ENCODE data around the gene MYL12A. TPM values are rescaled to one million over a fixed set of nuclear protein-coding genes. Genes with fewer than 3 reads are reported as not detected.

Gene MYL12A
- total and polyA plus RNA-seq, 2 of the 13 experiments (the other 11 are each of a cell fraction or from before 2014, with no cell fraction given): 261 to 277 TPM

GRCh38 chr18:3216987-3217386 is 30.6 kb upstream of the MYL12A start:
- no peaks in the 10 kb centered on the region for H3K36me3 ChIP-seq (replicated peaks in 1 of 2; ENCODE audit: control insufficient read depth in 1 of 2, insufficient read depth in 2 of 2, low read length in 2 of 2)
- POLR2A ChIA-PET: interaction anchor here (0.7 to 3.3 kb wide), 6 partner anchors 9 to 449 kb away, joined by 3 to 28 read pairs (median 4); partner anchors contain the start of gene MYL12A
- no peak overlapping the region for H3K9ac ChIP-seq (ENCODE audit: insufficient read depth, low read depth, low read length)
- FAIRE-seq (no peak), DNase-seq (ENCODE audit: low spot score) (no peak), ATAC-seq (no peak)
- no peaks in the 10 kb centered on the region for H3K9me3 ChIP-seq (ENCODE audit: low read length)
- H3K4me3 ChIP-seq (replicated peaks in 1 of 3; ENCODE audit: insufficient read depth in 1 of 3, low read depth in 2 of 3, low read length in 3 of 3): no peak overlapping the region
- BruUV-seq (replicated peaks): no TSS peak
- H2AFZ ChIP-seq (ENCODE audit: low read length): no peak overlapping the region
- CTCF ChIA-PET (ENCODE audit: low intra/inter-chr PET ratio, low total read pairs): no interaction called here
- H3K27me3 ChIP-seq (ENCODE audit: control insufficient read depth in 1 of 2, insufficient read depth in 2 of 2, low read length in 2 of 2): no peaks in the 10 kb centered on the region
- no peaks in the 10 kb centered on the region for H3K79me2 ChIP-seq (ENCODE audit: insufficient read depth, low read length)
- WGBS (ENCODE audit: low lambda C conversion rate): 62% methylated on average over 5 of the region's 5 CpGs
- TF ChIP-seq HNF4A (CRISPR knock-in tag; IDR thresholded peaks at IDR 0.05) (peak; percentile 35), CBX5 (CRISPR knock-in tag; IDR thresholded peaks at IDR 0.05; ENCODE audit: borderline replicate concordance) (no peak)
- H3K4me1 ChIP-seq (ENCODE audit: insufficient read depth, low read length): peaks cover 60% of the 10 kb centered on the region
- in situ Hi-C loops (cut with HindIII; ENCODE audit: extremely low pct_ligation_motif_present, low pct_unique_long_range_greater_than_20kb): no loop called here
- H4K20me1 ChIP-seq (ENCODE audit: insufficient read depth, low read length): no peaks in the 10 kb centered on the region
- intact Hi-C loops (cut with micrococcal nuclease; ENCODE audit: unreplicated experiment): no loop called here
- peak overlapping the region; percentile 59; the same call in 1 of the 2 replicates for H3K4me2 ChIP-seq (ENCODE audit: low read depth, low read length)
- H3K27ac ChIP-seq (ENCODE audit: extremely low read length, insufficient read depth, low read length): peak overlapping the region; percentile 76

DNA sequence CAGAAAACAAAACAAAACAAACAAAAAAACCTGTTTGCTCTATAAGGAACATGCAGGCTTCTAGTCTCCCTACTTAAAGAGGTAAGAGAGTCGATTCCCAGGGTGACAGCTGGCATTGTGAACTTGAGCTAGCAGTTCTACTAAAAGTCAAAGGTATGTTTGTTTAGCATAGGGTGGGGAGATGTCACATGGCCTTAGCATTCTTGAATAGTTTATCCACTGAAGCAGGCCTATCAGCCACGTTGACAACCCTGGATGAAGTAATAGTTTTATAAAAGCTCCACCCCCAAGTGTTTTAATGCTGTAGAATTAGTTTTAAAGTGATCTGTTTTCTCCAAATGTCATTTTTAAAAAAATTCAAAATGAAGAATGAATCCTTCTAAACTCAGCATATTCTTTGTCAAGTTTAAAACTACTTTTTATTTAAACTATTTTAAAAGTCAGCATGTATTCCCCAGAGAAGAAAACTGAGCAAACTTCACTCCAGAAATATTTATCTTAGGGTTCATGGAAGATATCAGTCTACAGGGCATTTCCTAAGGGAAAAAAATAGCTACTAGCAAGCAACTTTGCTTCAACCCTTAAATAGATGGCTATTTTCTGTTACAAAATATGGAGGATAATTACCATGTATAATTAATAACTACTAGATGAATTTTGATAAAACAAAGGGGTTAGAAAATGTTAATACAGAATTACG is 29.5 kb upstream of the MYL12A start:
- intact Hi-C loops (cut with micrococcal nuclease; ENCODE audit: unreplicated experiment) (loop anchor here (2.0 kb wide), 1 partner anchor 15 kb away; no protein-coding TSS in a partner anchor), in situ Hi-C loops (cut with HindIII; ENCODE audit: extremely low pct_ligation_motif_present, low pct_unique_long_range_greater_than_20kb) (no loop called here)
- Histone ChIP-seq H2AFZ (ENCODE audit: low read length) (no peak overlapping the region), H3K36me3 (replicated peaks in 1 of 2; ENCODE audit: control insufficient read depth in 1 of 2, insufficient read depth in 2 of 2, low read length in 2 of 2) (no peaks in the 10 kb centered on the region), H3K9me3 (ENCODE audit: low read length) (no peaks in the 10 kb centered on the region), H3K27me3 (ENCODE audit: control insufficient read depth in 1 of 2, insufficient read depth in 2 of 2, low read length in 2 of 2) (no peaks in the 10 kb centered on the region), H3K4me2 (ENCODE audit: low read depth, low read length) (peak overlapping the region; percentile 59), H3K79me2 (ENCODE audit: insufficient read depth, low read length) (no peaks in the 10 kb centered on the region), H3K9ac (ENCODE audit: insufficient read depth, low read depth, low read length) (no peak overlapping the region), H3K27ac (ENCODE audit: extremely low read length, insufficient read depth, low read length) (peak overlapping the region; percentile 76), H3K4me3 (replicated peaks in 1 of 3; ENCODE audit: insufficient read depth in 1 of 3, low read depth in 2 of 3, low read length in 3 of 3) (peak overlapping the region in 2 of 3 experiments; percentile 19 to 20; a peak in 1 of 6 replicates), H4K20me1 (ENCODE audit: insufficient read depth, low read length) (no peaks in the 10 kb centered on the region), H3K4me1 (ENCODE audit: insufficient read depth, low read length) (peaks cover 50% of the 10 kb centered on the region)
- peak; percentile 99 for ATAC-seq
- BruUV-seq (replicated peaks): TSS peak; percentile 82
- peak; percentile 96 for FAIRE-seq
- DNase-seq (ENCODE audit: low spot score): peak; percentile 96
- CTCF ChIA-PET (ENCODE audit: low intra/inter-chr PET ratio, low total read pairs): no interaction called here
- 23% methylated on average over 3 of the region's 3 CpGs for WGBS (ENCODE audit: low lambda C conversion rate)
- POLR2A ChIA-PET: interaction anchor here (1.0 to 3.3 kb wide), 16 partner anchors 8 to 448 kb away, joined by 3 to 28 read pairs (median 4); partner anchors contain the start of gene MYL12A
- TF ChIP-seq, protein P1, sequence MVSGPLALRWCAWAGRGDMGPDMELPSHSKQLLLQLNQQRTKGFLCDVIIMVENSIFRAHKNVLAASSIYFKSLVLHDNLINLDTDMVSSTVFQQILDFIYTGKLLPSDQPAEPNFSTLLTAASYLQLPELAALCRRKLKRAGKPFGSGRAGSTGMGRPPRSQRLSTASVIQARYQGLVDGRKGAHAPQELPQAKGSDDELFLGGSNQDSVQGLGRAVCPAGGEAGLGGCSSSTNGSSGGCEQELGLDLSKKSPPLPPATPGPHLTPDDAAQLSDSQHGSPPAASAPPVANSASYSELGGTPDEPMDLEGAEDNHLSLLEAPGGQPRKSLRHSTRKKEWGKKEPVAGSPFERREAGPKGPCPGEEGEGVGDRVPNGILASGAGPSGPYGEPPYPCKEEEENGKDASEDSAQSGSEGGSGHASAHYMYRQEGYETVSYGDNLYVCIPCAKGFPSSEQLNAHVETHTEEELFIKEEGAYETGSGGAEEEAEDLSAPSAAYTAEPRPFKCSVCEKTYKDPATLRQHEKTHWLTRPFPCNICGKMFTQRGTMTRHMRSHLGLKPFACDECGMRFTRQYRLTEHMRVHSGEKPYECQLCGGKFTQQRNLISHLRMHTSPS (CRISPR knock-in tag; IDR thresholded peaks at IDR 0.05; ENCODE audit: low read depth): no peak
- TF ChIP-seq ZBTB21 (CRISPR knock-in tag; IDR thresholded peaks at IDR 0.05): no peak
- no peak for TF ChIP-seq SSRP1 (CRISPR knock-in tag; IDR thresholded peaks at IDR 0.05)
- no peak for TF ChIP-seq NFATC3 (CRISPR knock-in tag; IDR thresholded peaks at IDR 0.05)
- TF ChIP-seq ZNF10 (CRISPR knock-in tag; IDR thresholded peaks at IDR 0.05; ENCODE audit: borderline replicate concordance, low read depth): no peak
- no peak for TF ChIP-seq ZNF878 (CRISPR knock-in tag; IDR thresholded peaks at IDR 0.05)
- no peak for TF ChIP-seq ZNF598 (CRISPR knock-in tag; IDR thresholded peaks at IDR 0.05; ENCODE audit: borderline replicate concordance)
- TF ChIP-seq MBD4 (IDR thresholded peaks at IDR 0.05; ENCODE audit: borderline replicate concordance, low read length): no peak
- no peak for TF ChIP-seq ZNF839 (CRISPR knock-in tag; IDR thresholded peaks at IDR 0.05; ENCODE audit: borderline replicate concordance)
- no peak for TF ChIP-seq ZNF629 (CRISPR knock-in tag; conservative IDR thresholded peaks at IDR 0.05)
- TF ChIP-seq ZKSCAN8 (CRISPR knock-in tag; IDR thresholded peaks at IDR 0.05; ENCODE audit: borderline replicate concordance): no peak
- no peak for TF ChIP-seq ESRRA (CRISPR knock-in tag; IDR thresholded peaks at IDR 0.05; ENCODE audit: low read depth)
- TF ChIP-seq TBP (CRISPR knock-in tag; IDR thresholded peaks at IDR 0.05): no peak
- TF ChIP-seq, protein P2, sequence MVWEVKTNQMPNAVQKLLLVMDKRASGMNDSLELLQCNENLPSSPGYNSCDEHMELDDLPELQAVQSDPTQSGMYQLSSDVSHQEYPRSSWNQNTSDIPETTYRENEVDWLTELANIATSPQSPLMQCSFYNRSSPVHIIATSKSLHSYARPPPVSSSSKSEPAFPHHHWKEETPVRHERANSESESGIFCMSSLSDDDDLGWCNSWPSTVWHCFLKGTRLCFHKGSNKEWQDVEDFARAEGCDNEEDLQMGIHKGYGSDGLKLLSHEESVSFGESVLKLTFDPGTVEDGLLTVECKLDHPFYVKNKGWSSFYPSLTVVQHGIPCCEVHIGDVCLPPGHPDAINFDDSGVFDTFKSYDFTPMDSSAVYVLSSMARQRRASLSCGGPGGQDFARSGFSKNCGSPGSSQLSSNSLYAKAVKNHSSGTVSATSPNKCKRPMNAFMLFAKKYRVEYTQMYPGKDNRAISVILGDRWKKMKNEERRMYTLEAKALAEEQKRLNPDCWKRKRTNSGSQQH (CRISPR knock-in tag; IDR thresholded peaks at IDR 0.05; ENCODE audit: low read depth): peak; percentile 56; the same call in 1 of the 2 replicates
